Heart right ventricle (tissue), 16 donors: ENCODE measurements around the gene AOAH. TPM values are rescaled to one million over a fixed set of nuclear protein-coding genes. Genes with fewer than 3 reads are reported as not detected.

Source experiments
- ATAC-seq, 8 donors: fragments of 200-7000 bp; cut with Tn5 transposase; one replicate each; pipeline ENCODE4 v1.9.1; 2020; ENCODE audit warnings: mild to moderate bottlenecking in 8 of 8, moderate library complexity in 8 of 8, moderate number of reproducible peaks in 1 of 8
- DNase-seq, 2 donors: peaks; one replicate each; pipeline ENCODE4 v3.0.0-alpha.2; 2020
- H3K27ac ChIP-seq, 10 donors: fragments of 200-600 bp; sonication (generic) in 2 of 10; one replicate each; pipeline versions ENCODE4 v1.5.0 to v1.8.0; 2020 to 2022; ENCODE audit warnings: mild to moderate bottlenecking in 3 of 10
- H3K27me3 ChIP-seq, 7 donors: fragments of 200-600 bp; one replicate each; pipeline ENCODE4 v1.8.0; 2021 to 2022; ENCODE audit warnings: mild to moderate bottlenecking in 2 of 7
- H3K36me3 ChIP-seq, 9 donors: fragments of 200-600 bp; sonication (generic) in 1 of 9; one replicate each; pipeline versions ENCODE4 v1.5.0 to v1.8.0; 2020 to 2022; ENCODE audit warnings: mild to moderate bottlenecking in 2 of 9
- H3K4me1 ChIP-seq, 9 donors: fragments of 200-600 bp; sonication (generic) in 1 of 9; one replicate each; pipeline versions ENCODE4 v1.5.0 to v1.8.0; 2020 to 2022; ENCODE audit warnings: mild to moderate bottlenecking in 4 of 9
- H3K4me3 ChIP-seq, 10 donors: fragments of 200-600 bp; sonication (generic) in 2 of 10; one replicate each; pipeline versions ENCODE4 v1.5.0 to v1.8.0; 2020 to 2022; ENCODE audit warnings: mild to moderate bottlenecking in 7 of 10, moderate library complexity in 2 of 10
- H3K9me3 ChIP-seq, 11 donors: fragments of 200-600 bp in 10 of 11; sonication (generic) in 2 of 11; one replicate each; pipeline versions ENCODE4 v1.5.0 to v1.8.0; 2013 to 2022; ENCODE audit warnings: mild to moderate bottlenecking in 2 of 11, control low read depth in 1 of 11, moderate library complexity in 1 of 11
- WGBS, 2 donors: extraction: QIAGEN DNeasy Blood & Tissue Kit; methylation state at CpG; one replicate each; pipeline ENCODE4 v1.1.7; 2013; ENCODE audit warnings: inconsistent platforms in 1 of 2; 5-methylcytosine and 5-hydroxymethylcytosine counted together
- intact Hi-C, 10 donors: fragments of 100-400 bp; cut with DNase I; formaldehyde crosslinking; loops; one replicate each; pipeline versions ENCODE4 v1.11.1 to v1.14.2; 2022
- polyA plus RNA-seq, 2 donors: library from polyadenylated mRNA; stranded (reverse); fragments of 200-250 nt; gene quantifications; one replicate each; pipeline ENCODE4 v1.2.3, GENCODE V29; 2013
- total RNA-seq, 10 donors: library from RNA; stranded (reverse); fragmentation: NEBNext Ultra II Directional in 3 of 10; extraction: Animal tissue kit (Norgen Biotek cat#: 25700) in 3 of 10; gene quantifications; one replicate each; pipeline versions ENCODE4 v1.2.1 to v1.2.4, GENCODE V29; 2021 to 2023
- TF ChIP-seq, protein P1 (sequence below), 9 donors: fragments of 200-600 bp; sonication (generic) in 2 of 9; IDR thresholded peaks; one replicate each; pipeline versions ENCODE4 v1.5.0 to v1.8.0; 2021 to 2022; ENCODE audit warnings: antibody characterized with exemption in 9 of 9, mild to moderate bottlenecking in 5 of 9, moderate library complexity in 1 of 9
- donor health status: Arrhythmogenic right ventricular cardiomyopathy.
- donor health status: ischemic (EF 13 %, LVEDD 7.1; RV severe dilation, severe dysfunction).
- donor health status: healthy with polysubstance abuse.
- donor health status: DM: no; HTN: yes; CAD: no.
- donor health status: DM: no; HTN: no; CAD: no.
- donor health status: ischemic (EF 25% LVEDD 6.9; RV normal size, moderate dysfunction).
- donor health status: ischemic (EF 25% LVEDD 5.7; RV mildly dilated, moderate dysfunction).
- donor health status: healthy.
- donor health status: DM: yes; HTN: yes; CAD: no.
- donor health status: Ischemic cardiomyopathy.
- donor health status: ischemic (EF 35%, LVEDD 5.7; RV mildly dilated, moderate dysfunction).
- donor health status: nonischemic (EF 11% LVEDD 7.7; RV severe dilation, severe dysfunction).
- donor health status: DM: yes; HTN: yes; CAD: no.
- donor health status: PGD.
- donor health status: ischemic (EF 29% LVEDD 5.4; RV normal size, mild dysfunction).
- donor health status: nonischemic (EF 23%, LVEDD 6.1; RV moderate dilation, normal function).

Gene AOAH
- total and polyA plus RNA-seq, 12 donors = 0.70 to 19.5 (median 1.6) TPM

DNA sequence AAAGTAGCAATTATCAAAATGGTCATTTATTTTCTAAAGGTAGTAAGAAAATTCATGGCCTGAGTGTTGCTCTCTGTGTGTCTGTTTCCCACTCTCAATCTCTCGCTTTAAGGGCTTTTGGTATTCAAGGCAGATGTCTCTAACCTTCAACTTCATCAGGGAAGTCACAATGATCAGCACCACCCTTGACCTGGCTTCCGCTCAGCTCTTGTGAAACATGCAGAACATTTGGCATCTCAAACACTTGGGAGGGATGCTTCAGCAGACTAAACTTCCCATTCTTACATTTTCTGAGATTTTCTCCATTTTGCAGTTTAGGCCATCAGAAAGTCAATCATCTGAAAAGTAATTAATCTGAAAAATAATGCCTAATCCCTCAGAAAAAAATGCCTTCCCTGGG lies 129.8 kb downstream of the AOAH start:
- H3K27ac ChIP-seq = no peak overlapping the region
- DNase-seq (no peak), ATAC-seq (no peak)
- peaks cover 0 to 47% (median 0%) of the 10 kb centered on the region in 9 donors for H3K36me3 ChIP-seq
- TF ChIP-seq, protein P1, sequence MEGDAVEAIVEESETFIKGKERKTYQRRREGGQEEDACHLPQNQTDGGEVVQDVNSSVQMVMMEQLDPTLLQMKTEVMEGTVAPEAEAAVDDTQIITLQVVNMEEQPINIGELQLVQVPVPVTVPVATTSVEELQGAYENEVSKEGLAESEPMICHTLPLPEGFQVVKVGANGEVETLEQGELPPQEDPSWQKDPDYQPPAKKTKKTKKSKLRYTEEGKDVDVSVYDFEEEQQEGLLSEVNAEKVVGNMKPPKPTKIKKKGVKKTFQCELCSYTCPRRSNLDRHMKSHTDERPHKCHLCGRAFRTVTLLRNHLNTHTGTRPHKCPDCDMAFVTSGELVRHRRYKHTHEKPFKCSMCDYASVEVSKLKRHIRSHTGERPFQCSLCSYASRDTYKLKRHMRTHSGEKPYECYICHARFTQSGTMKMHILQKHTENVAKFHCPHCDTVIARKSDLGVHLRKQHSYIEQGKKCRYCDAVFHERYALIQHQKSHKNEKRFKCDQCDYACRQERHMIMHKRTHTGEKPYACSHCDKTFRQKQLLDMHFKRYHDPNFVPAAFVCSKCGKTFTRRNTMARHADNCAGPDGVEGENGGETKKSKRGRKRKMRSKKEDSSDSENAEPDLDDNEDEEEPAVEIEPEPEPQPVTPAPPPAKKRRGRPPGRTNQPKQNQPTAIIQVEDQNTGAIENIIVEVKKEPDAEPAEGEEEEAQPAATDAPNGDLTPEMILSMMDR (IDR thresholded peaks at IDR 0.05) = no peak
- intact Hi-C loops = no loop called here
- H3K27me3 ChIP-seq = no peaks in the 10 kb centered on the region
- 92 to 96% methylated on average over 2 of the region's 2 CpGs for WGBS, 2 donors
- no peaks in the 10 kb centered on the region for H3K9me3 ChIP-seq
- H3K4me1 ChIP-seq = no peaks in the 10 kb centered on the region
- no peak overlapping the region for H3K4me3 ChIP-seq

DNA sequence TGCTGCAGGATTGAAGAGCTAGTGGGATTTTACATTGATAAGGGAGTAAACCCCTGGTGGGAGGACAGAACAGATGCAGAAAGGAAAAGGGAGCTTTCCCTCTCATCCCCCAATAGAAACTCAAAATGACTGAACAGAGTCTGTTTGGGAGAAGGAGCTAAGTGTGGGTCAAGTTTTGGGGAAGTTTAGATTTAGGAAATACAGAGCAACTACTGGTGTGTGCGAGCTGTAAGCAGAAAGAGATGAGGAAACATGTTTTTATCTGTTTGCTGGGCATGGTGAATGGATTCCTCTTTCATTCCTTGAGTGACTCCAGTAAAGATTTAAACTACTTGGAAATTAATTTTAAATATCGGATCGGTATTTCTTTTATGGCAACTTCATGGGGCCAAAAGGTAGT lies 132.7 kb downstream of the AOAH start:
- no peak for DNase-seq
- intact Hi-C loops = no loop called here
- Histone ChIP-seq H3K4me3 (no peak overlapping the region), H3K36me3 (peaks cover 0 to 39% (median 0%) of the 10 kb centered on the region in 9 donors), H3K27ac (no peak overlapping the region), H3K9me3 (no peaks in the 10 kb centered on the region), H3K4me1 (no peaks in the 10 kb centered on the region), H3K27me3 (no peaks in the 10 kb centered on the region)
- ATAC-seq = no peak
- WGBS, 2 donors = 89 to 91% methylated on average over 3 of the region's 3 CpGs
- TF ChIP-seq, protein P1 (IDR thresholded peaks at IDR 0.05) = no peak

DNA sequence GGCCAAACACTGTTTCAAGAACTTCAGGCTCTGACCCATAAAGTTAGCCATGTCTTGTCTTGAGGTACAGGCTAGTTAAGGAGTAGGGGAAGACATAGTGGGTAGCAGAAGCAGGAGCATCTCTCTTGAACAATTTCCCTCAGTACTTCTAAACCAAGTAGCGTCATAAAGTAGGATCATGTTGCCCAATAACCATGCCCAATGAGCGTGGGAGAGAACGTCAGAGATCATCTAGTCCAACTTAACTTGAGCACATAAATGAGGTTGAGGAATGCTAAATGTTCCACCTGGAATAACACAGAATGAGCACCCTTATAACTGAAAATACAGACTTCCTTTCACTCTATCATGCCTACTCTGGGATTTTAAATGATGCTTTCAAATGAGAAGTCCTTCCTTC lies 134.9 kb downstream of the AOAH start:
- DNase-seq = no peak
- Histone ChIP-seq H3K4me3 (no peak overlapping the region), H3K36me3 (peaks cover 0 to 43% (median 0%) of the 10 kb centered on the region in 9 donors), H3K27ac (no peak overlapping the region), H3K9me3 (no peaks in the 10 kb centered on the region), H3K27me3 (no peaks in the 10 kb centered on the region), H3K4me1 (no peaks in the 10 kb centered on the region)
- no peak for ATAC-seq
- TF ChIP-seq, protein P1 (IDR thresholded peaks at IDR 0.05) = no peak
- 92 to 93% methylated on average over 3 of the region's 3 CpGs for WGBS, 2 donors
- intact Hi-C loops = no loop called here

DNA sequence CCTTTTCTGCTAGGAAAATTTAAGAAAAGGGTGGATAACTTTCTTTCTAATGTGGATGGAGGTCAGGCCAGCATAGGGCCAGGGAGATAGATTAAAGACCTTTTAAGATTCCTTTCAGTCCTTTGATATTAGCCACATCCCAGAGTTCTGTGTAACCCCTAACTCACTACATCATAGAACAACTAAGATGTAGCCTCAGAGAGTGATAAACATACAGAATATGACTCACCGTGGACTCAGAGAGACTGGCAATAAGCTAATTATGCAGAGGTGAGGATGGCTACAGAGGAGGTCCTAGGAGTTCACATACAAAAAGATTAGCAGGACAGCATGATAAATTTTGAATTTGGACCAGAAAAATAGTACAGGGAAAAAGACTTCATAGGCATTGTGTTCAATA lies 141.0 kb downstream of the AOAH start:
- DNase-seq (no peak), ATAC-seq (no peak)
- Histone ChIP-seq H3K9me3 (peaks cover 0 to 20% (median 0%) of the 10 kb centered on the region in 11 donors), H3K27ac (no peak overlapping the region), H3K27me3 (no peaks in the 10 kb centered on the region), H3K4me3 (no peak overlapping the region), H3K4me1 (no peaks in the 10 kb centered on the region), H3K36me3 (peaks cover 0 to 49% (median 0%) of the 10 kb centered on the region in 9 donors)
- TF ChIP-seq, protein P1 (IDR thresholded peaks at IDR 0.05) = no peak
- WGBS, 2 donors = 60 to 66% methylated on average over 1 of the region's 1 CpG
- intact Hi-C loops = no loop called here
